IMR-90 (cell line): ENCODE data around the gene JAKMIP1. TPM values are rescaled to one million over a fixed set of nuclear protein-coding genes. Genes with fewer than 3 reads are reported as not detected.

Experiments used
- ATAC-seq: fragments of 200-7000 bp; cut with Tn5 transposase; 2 replicates; pipeline ENCODE4 v1.9.1; 2020; ENCODE audit warnings: low read depth, mild to moderate bottlenecking, moderate library complexity
- BruUV-seq: library from RNA; stranded (reverse); fragments of 400-500 nt; replicated peaks from 2 replicates; lab custom pipeline; 2021; lab: Mats Ljungman, UMichigan
- CTCF ChIA-PET: fragments of 300-600 bp; formaldehyde crosslinking; extraction: SDS; loops from one replicate; lab custom pipeline; 2021; ENCODE audit warnings: antibody characterized with exemption; lab: Yijun Ruan, JAX
- POLR2A ChIA-PET: fragments of 300-600 bp; sonication (Branson Sonifier 250); formaldehyde crosslinking; loops from one replicate; lab custom pipeline; 2022; ENCODE audit warnings: antibody characterized with exemption; ENCODE audit not compliant: unreplicated experiment; lab: Charles Lee
- DNase-seq: peaks from one replicate; pipeline ENCODE4 v3.0.0; 2013
- H2AFZ ChIP-seq: replicated peaks from 2 replicates; pipeline ENCODE3; 2013; ENCODE audit warnings: low read length, mild to moderate bottlenecking; ENCODE audit not compliant: poor library complexity
- H2AK5ac ChIP-seq: 2 replicates; pipeline ENCODE4 v1.6.1; 2013; ENCODE audit warnings: low read depth, low read length, inconsistent platforms
- H2AK9ac ChIP-seq: replicated peaks from 2 replicates; pipeline ENCODE3; 2013; ENCODE audit warnings: mild to moderate bottlenecking, low read depth, low read length, moderate library complexity; ENCODE audit not compliant: poor library complexity
- H2BK120ac ChIP-seq: 2 replicates; pipeline ENCODE4 v1.6.1; 2013; ENCODE audit warnings: low read depth, low read length, inconsistent platforms
- H2BK15ac ChIP-seq: 3 replicates; pipeline ENCODE4 v1.6.1; 2013; ENCODE audit warnings: low read depth, low read length, inconsistent platforms
- H2BK20ac ChIP-seq: 2 replicates; pipeline ENCODE4 v1.6.1; 2013; ENCODE audit warnings: low read depth, mild to moderate bottlenecking, inconsistent platforms, low read length, moderate library complexity
- H2BK5ac ChIP-seq: 2 replicates; pipeline ENCODE4 v1.6.1; 2013; ENCODE audit warnings: mild to moderate bottlenecking, low read depth, low read length, inconsistent platforms; ENCODE audit not compliant: poor library complexity, severe bottlenecking
- H3K14ac ChIP-seq: replicated peaks from 2 replicates; pipeline ENCODE4 v1.6.1; 2013; ENCODE audit warnings: low read depth, low read length, inconsistent platforms
- H3K18ac ChIP-seq: 2 replicates; pipeline ENCODE4 v1.6.1; 2013; ENCODE audit warnings: low read depth, low read length, control low read depth
- H3K23ac ChIP-seq: 2 replicates; pipeline ENCODE4 v1.6.1; 2013; ENCODE audit warnings: low read depth, low read length, inconsistent platforms
- H3K27ac ChIP-seq: 2 replicates; pipeline ENCODE4 v1.5.1; 2013; ENCODE audit warnings: mild to moderate bottlenecking, control low read depth, low read length; ENCODE audit not compliant: insufficient read depth
- H3K27me3 ChIP-seq: 2 replicates; pipeline ENCODE4 v1.6.1; 2013; ENCODE audit warnings: low read length; ENCODE audit not compliant: control insufficient read depth, insufficient read depth
- H3K36me3 ChIP-seq: 2 replicates; pipeline ENCODE4 v1.6.1; 2013; ENCODE audit warnings: low read length, mixed read lengths; ENCODE audit not compliant: control insufficient read depth, insufficient read depth
- H3K4ac ChIP-seq: 2 replicates; pipeline ENCODE4 v1.6.1; 2013; ENCODE audit warnings: low read depth, low read length, inconsistent platforms
- H3K4me1 ChIP-seq: 2 replicates; pipeline ENCODE4 v1.6.1; 2013; ENCODE audit warnings: low read length, mixed read lengths; ENCODE audit not compliant: control insufficient read depth, insufficient read depth
- H3K4me2 ChIP-seq: 2 replicates; pipeline ENCODE4 v1.6.1; 2013; ENCODE audit warnings: low read depth, mild to moderate bottlenecking, control low read depth, low read length, moderate library complexity
- H3K4me3 ChIP-seq: 2 replicates; pipeline ENCODE4 v1.5.1; 2013; ENCODE audit warnings: low read depth, mild to moderate bottlenecking, control low read depth, low read length, moderate library complexity; ENCODE audit not compliant: insufficient read depth
- H3K56ac ChIP-seq: 2 replicates; pipeline ENCODE4 v1.6.1; 2013; ENCODE audit warnings: low read length, inconsistent platforms; ENCODE audit not compliant: insufficient read depth; ENCODE audit errors: extremely low read depth
- H3K79me1 ChIP-seq, 2 experiments: 2 replicates each; pipeline ENCODE4 v1.6.1; 2013; ENCODE audit warnings: low read length in 2 of 2, inconsistent platforms in 1 of 2, low read depth in 1 of 2
- H3K9ac ChIP-seq: 2 replicates; pipeline ENCODE4 v1.6.1; 2013; ENCODE audit warnings: low read depth, low read length, control low read depth
- H3K9me1 ChIP-seq: 2 replicates; pipeline ENCODE4 v1.6.1; 2013; ENCODE audit warnings: low read length, inconsistent platforms; ENCODE audit not compliant: insufficient read depth
- H3K9me3 ChIP-seq: 2 replicates; pipeline ENCODE4 v1.6.1; 2013; ENCODE audit warnings: low read length; ENCODE audit not compliant: control insufficient read depth, insufficient read depth
- H4K20me1 ChIP-seq: 2 replicates; pipeline ENCODE4 v1.6.1; 2013; ENCODE audit warnings: low read length, inconsistent platforms; ENCODE audit not compliant: insufficient read depth
- H4K5ac ChIP-seq: 2 replicates; pipeline ENCODE4 v1.6.1; 2013; ENCODE audit warnings: mild to moderate bottlenecking, low read depth, low read length, control low read depth
- H4K8ac ChIP-seq, 2 experiments: 2 replicates each; pipeline ENCODE4 v1.6.1; 2013; ENCODE audit warnings: low read depth in 2 of 2, low read length in 2 of 2, control low read depth in 1 of 2, inconsistent platforms in 1 of 2
- H4K91ac ChIP-seq: 2 replicates; pipeline ENCODE4 v1.6.1; 2013; ENCODE audit warnings: low read depth, low read length, inconsistent platforms; ENCODE audit not compliant: insufficient read depth
- BHLHE40 ChIP-seq: fragments of 150-350 bp; IDR thresholded peaks from 2 replicates; pipeline ENCODE4 v1.6.1; 2016; ENCODE audit warnings: mild to moderate bottlenecking, low read depth, low read length
- CEBPB ChIP-seq: IDR thresholded peaks from 2 replicates; pipeline ENCODE4 v1.6.1; 2012; ENCODE audit warnings: low read depth, low read length, improper control_type of control experiment
- CHD1 ChIP-seq: IDR thresholded peaks from 2 replicates; pipeline ENCODE4 v1.6.1; 2012; ENCODE audit warnings: low read depth, low read length, improper control_type of control experiment
- CTCF ChIP-seq: conservative IDR thresholded peaks from 2 replicates; pipeline ENCODE4 v1.5.1; 2012; ENCODE audit warnings: mild to moderate bottlenecking, low read depth, low read length, improper control_type of control experiment
- ELK1 ChIP-seq: fragments of 150-350 bp; IDR thresholded peaks from 2 replicates; pipeline ENCODE4 v1.6.1; 2016; ENCODE audit warnings: low read depth, mild to moderate bottlenecking, low read length, moderate library complexity, borderline replicate concordance
- FOS ChIP-seq: fragments of 150-350 bp; IDR thresholded peaks from 2 replicates; pipeline ENCODE4 v1.6.1; 2016; ENCODE audit warnings: low read depth, low read length
- MAFK ChIP-seq: IDR thresholded peaks from 2 replicates; pipeline ENCODE4 v1.6.1; 2012; ENCODE audit warnings: low read depth, low read length, improper control_type of control experiment
- MAZ ChIP-seq: IDR thresholded peaks from 2 replicates; pipeline ENCODE4 v1.6.1; 2012; ENCODE audit warnings: low read depth, mild to moderate bottlenecking, low read length, improper control_type of control experiment, moderate library complexity, borderline replicate concordance
- MXI1 ChIP-seq: IDR thresholded peaks from 2 replicates; pipeline ENCODE4 v1.6.1; 2012; ENCODE audit warnings: low read depth, mild to moderate bottlenecking, low read length, moderate library complexity, borderline replicate concordance
- NFE2L2 ChIP-seq: fragments of 150-350 bp; IDR thresholded peaks from 2 replicates; pipeline ENCODE4 v1.6.1; 2016; ENCODE audit warnings: low read depth, mild to moderate bottlenecking, low read length
- POLR2A ChIP-seq: IDR thresholded peaks from 2 replicates; pipeline ENCODE4 v1.6.1; 2012; ENCODE audit warnings: mild to moderate bottlenecking, low read depth, low read length
- RAD21 ChIP-seq: IDR thresholded peaks from 2 replicates; pipeline ENCODE4 v1.6.1; 2012; ENCODE audit warnings: low read length, improper control_type of control experiment
- RCOR1 ChIP-seq: IDR thresholded peaks from 2 replicates; pipeline ENCODE4 v1.6.1; 2012; ENCODE audit warnings: mild to moderate bottlenecking, low read length, improper control_type of control experiment; ENCODE audit not compliant: insufficient replicate concordance
- RFX5 ChIP-seq: IDR thresholded peaks from 2 replicates; pipeline ENCODE4 v1.8.0; 2012; ENCODE audit warnings: low read depth, mild to moderate bottlenecking, low read length, moderate library complexity
- SMC3 ChIP-seq: fragments of 150-350 bp; IDR thresholded peaks from 2 replicates; pipeline ENCODE4 v1.6.1; 2016; ENCODE audit warnings: low read depth, mild to moderate bottlenecking, antibody characterized with exemption, low read length, moderate library complexity
- USF2 ChIP-seq: fragments of 150-350 bp; IDR thresholded peaks from 2 replicates; pipeline ENCODE4 v1.6.1; 2017; ENCODE audit warnings: mild to moderate bottlenecking, antibody characterized with exemption, low read length, low read depth
- WGBS, 2 experiments: methylation state at CpG; one replicate each; pipeline versions ENCODE4 v1.1.5 to v1.1.7; 2013; ENCODE audit warnings: missing lambda C conversion rate in 2 of 2; ENCODE audit not compliant: insufficient read length in 1 of 2; ENCODE audit errors: extremely low coverage in 2 of 2; 5-methylcytosine and 5-hydroxymethylcytosine counted together
- dilution Hi-C: fragments of 300-500 bp; cut with HindIII; formaldehyde crosslinking; loops from one replicate; pipeline ENCODE4 v1.14.3; 2018; ENCODE audit warnings: low sequenced_read_pairs; ENCODE audit not compliant: unreplicated experiment
- in situ Hi-C: fragments of 300-500 bp; cut with MboI; formaldehyde crosslinking; loops from 3 replicates; pipeline ENCODE4 v1.14.3; 2019; ENCODE audit warnings: low sequenced_read_pairs, inconsistent platforms, mixed read lengths
- intact Hi-C: fragments of 100-400 bp; cut with micrococcal nuclease; formaldehyde crosslinking; loops from 2 replicates; pipeline ENCODE4 v1.10.0; 2022
- polyA plus RNA-seq, 3 experiments: library from polyadenylated mRNA; depleted of rRNA; stranded (reverse); fragments of >200 nt; gene quantifications; 2 replicates each; pipeline ENCODE4 v1.2.3, GENCODE V29; 2012; ENCODE audit warnings: low replicate concordance in 1 of 3
- total RNA-seq: library from RNA; depleted of rRNA; stranded (reverse); fragments of >200 nt; gene quantifications from 2 replicates; pipeline ENCODE4 v1.2.3, GENCODE V29; 2012

The JAKMIP1 gene
- total and polyA plus RNA-seq, 2 of the 4 experiments (the other 2 are of a cell fraction): not detected

GRCh38 chr4:6002492-6002833 is 197.9 kb downstream of the JAKMIP1 start:
- no peak overlapping the region for H2AFZ ChIP-seq
- no peak overlapping the region for H2BK5ac ChIP-seq
- H2AK9ac ChIP-seq: no peak overlapping the region
- in situ Hi-C loops (no loop called here), intact Hi-C loops (no loop called here), dilution Hi-C loops (no loop called here)
- H4K20me1 ChIP-seq: no peaks in the 10 kb centered on the region
- H2BK15ac ChIP-seq: no peak overlapping the region
- H4K5ac ChIP-seq: no peak overlapping the region
- no peak overlapping the region for H3K56ac ChIP-seq
- H3K4me3 ChIP-seq: no peak overlapping the region
- H3K4me2 ChIP-seq: no peak overlapping the region
- WGBS, 2 experiments: 70% methylated on average over 2 of the region's 5 CpGs; no CpG with 5 or more reads in 1 of the 2 experiments
- no peaks in the 10 kb centered on the region for H3K4me1 ChIP-seq
- H4K91ac ChIP-seq: no peak overlapping the region
- no peak overlapping the region for H2BK120ac ChIP-seq
- H3K79me1 ChIP-seq: no peaks in the 10 kb centered on the region
- no peak overlapping the region for H3K27ac ChIP-seq
- H2BK20ac ChIP-seq: no peak overlapping the region
- no peak overlapping the region for H3K4ac ChIP-seq
- no peak overlapping the region for H3K18ac ChIP-seq
- no peak overlapping the region for H3K14ac ChIP-seq
- no peak for ATAC-seq
- DNase-seq: no peak
- H3K9me1 ChIP-seq: no peaks in the 10 kb centered on the region
- no peak overlapping the region for H3K9ac ChIP-seq
- POLR2A ChIA-PET: no interaction called here
- CTCF ChIA-PET: no interaction called here
- H3K27me3 ChIP-seq: no peaks in the 10 kb centered on the region
- H3K23ac ChIP-seq: no peak overlapping the region
- 0 out of 2 replicates have a peak, but pooled peaks cover 3% of the 10 kb centered on the region for H3K9me3 ChIP-seq
- H4K8ac ChIP-seq: no peak overlapping the region
- H2AK5ac ChIP-seq: no peak overlapping the region
- H3K36me3 ChIP-seq: no peaks in the 10 kb centered on the region
- TF ChIP-seq MAFK: no peak
- TF ChIP-seq ELK1: no peak
- no peak for TF ChIP-seq BHLHE40
- TF ChIP-seq RAD21: no peak
- no peak for TF ChIP-seq SMC3
- no peak for TF ChIP-seq RCOR1
- TF ChIP-seq NFE2L2: no peak
- TF ChIP-seq MAZ: no peak
- no peak for TF ChIP-seq CTCF
- no peak for TF ChIP-seq RFX5
- TF ChIP-seq USF2: no peak
- TF ChIP-seq CEBPB: no peak
- no peak for TF ChIP-seq FOS
- TF ChIP-seq MXI1: no peak
- no peak for TF ChIP-seq POLR2A
- no peak for TF ChIP-seq CHD1
- no TSS peak for BruUV-seq
